CD4-positive, alpha-beta T cell (primary cell): ENCODE data around the gene APOC1. TPM values are rescaled to one million over a fixed set of nuclear protein-coding genes. Genes with fewer than 3 reads are reported as not detected.

ENCODE experiments used
- ATAC-seq: fragments of 200-7000 bp; cut with Tn5 transposase; one replicate; pipeline ENCODE4 v1.10.0; 2022; ENCODE audit warnings: mild to moderate bottlenecking; ENCODE audit not compliant: poor library complexity
- CTCF ChIA-PET: fragments of 350-600 bp; sonication (Branson Sonifier 250); formaldehyde crosslinking; loops from one replicate; lab custom pipeline; 2021; ENCODE audit warnings: antibody characterized with exemption, inconsistent platforms; lab: Charles Lee
- POLR2A ChIA-PET: fragments of 350-600 bp; sonication (Branson Sonifier 250); formaldehyde crosslinking; loops from one replicate; lab custom pipeline; 2021; ENCODE audit warnings: antibody characterized with exemption, inconsistent platforms; lab: Charles Lee
- DNase-seq, 14 experiments: peaks; one replicate each; pipeline ENCODE4 v3.0.0-alpha.2; 2013 to 2020; ENCODE audit warnings: mixed read lengths in 2 of 14
- H3K27ac ChIP-seq, 2 donors: one replicate each; pipeline versions ENCODE4 v1.5.1 to v1.7.0; 2013; ENCODE audit warnings: low read length in 2 of 2, low read depth in 1 of 2, mild to moderate bottlenecking in 1 of 2
- H3K27me3 ChIP-seq, 2 experiments: 1 replicate in 1 of 2; 2 replicates in 1 of 2; pipeline versions ENCODE4 v1.6.1 to v1.7.0; 2013; ENCODE audit warnings: low read length in 2 of 2, control low read depth in 1 of 2, mild to moderate bottlenecking in 1 of 2, moderate library complexity in 1 of 2; ENCODE audit not compliant: insufficient read depth in 2 of 2, control insufficient read depth in 1 of 2
- H3K36me3 ChIP-seq: one replicate; pipeline ENCODE4 v1.6.1; 2013; ENCODE audit warnings: low read length, control low read depth; ENCODE audit not compliant: insufficient read depth
- H3K4me1 ChIP-seq: one replicate; pipeline ENCODE4 v1.6.1; 2013; ENCODE audit warnings: low read length, control low read depth; ENCODE audit not compliant: insufficient read depth
- H3K4me3 ChIP-seq: one replicate; pipeline ENCODE4 v1.5.1; 2013; ENCODE audit warnings: mild to moderate bottlenecking, low read length, moderate library complexity
- H3K9me3 ChIP-seq, 2 experiments: 1 replicate in 1 of 2; 2 replicates in 1 of 2; pipeline versions ENCODE4 v1.6.1 to v1.7.0; 2013; ENCODE audit warnings: low read length in 2 of 2, mild to moderate bottlenecking in 2 of 2, control low read depth in 1 of 2, moderate library complexity in 1 of 2; ENCODE audit not compliant: control insufficient read depth in 1 of 2, insufficient read depth in 1 of 2
- H3K27ac Mint-ChIP-seq: one replicate; pipeline ENCODE4 v1.8.0; 2020; ENCODE audit warnings: mixed read lengths
- H3K27me3 Mint-ChIP-seq: one replicate; pipeline ENCODE4 v1.8.0; 2021; ENCODE audit warnings: mixed read lengths
- H3K36me3 Mint-ChIP-seq: one replicate; pipeline ENCODE4 v1.8.0; 2021; ENCODE audit warnings: low read depth, mixed read lengths
- H3K4me1 Mint-ChIP-seq: one replicate; pipeline ENCODE4 v1.8.0; 2021; ENCODE audit warnings: low read depth, mixed read lengths
- H3K4me3 Mint-ChIP-seq: one replicate; pipeline ENCODE4 v1.8.0; 2020; ENCODE audit warnings: mild to moderate bottlenecking, mixed read lengths
- H3K9me3 Mint-ChIP-seq: one replicate; pipeline ENCODE4 v1.8.0; 2020; ENCODE audit warnings: mixed read lengths
- CTCF ChIP-seq: fragments of 200-600 bp; IDR thresholded peaks from one replicate; pipeline ENCODE4 v1.8.0; 2022; ENCODE audit warnings: antibody characterized with exemption, mild to moderate bottlenecking
- intact Hi-C, 2 experiments: fragments of 100-400 bp; cut with DNase I in 1 of 2; cut with micrococcal nuclease in 1 of 2; formaldehyde crosslinking; loops; one replicate each; pipeline versions ENCODE4 v1.15.1 to v1.9.0; 2023 to 2025; cut with DNase I, micrococcal nuclease
- total RNA-seq, 174 experiments: library from RNA in 2 of 174; stranded (reverse) in 2 of 174; gene quantifications; one replicate each; pipeline ENCODE4 v1.2.3 and lab custom pipeline; 2021 to 2026

APOC1 gene
- total RNA-seq, 2 experiments from 2014 or later = not detected

- H3K9me3 Mint-ChIP-seq = no peaks in the 10 kb centered on the region
- Histone ChIP-seq H3K27me3 (no peaks in the 10 kb centered on the region), H3K4me1 (no peaks in the 10 kb centered on the region), H3K4me3 (no peak within 1 kb of the TSS), H3K9me3 (no peaks in the 10 kb centered on the region), H3K36me3 (no peaks in the 10 kb centered on the region), H3K27ac (no peak within 1 kb of the TSS)
- no peaks in the 10 kb centered on the region for H3K27me3 Mint-ChIP-seq
- CTCF ChIA-PET = no interaction called here
- DNase-seq = no peak
- POLR2A ChIA-PET = no interaction called here
- no peak within 1 kb of the TSS for H3K27ac Mint-ChIP-seq
- no peak for ATAC-seq
- no peak within 1 kb of the TSS for H3K4me3 Mint-ChIP-seq
- intact Hi-C loops = no loop called here
- TF ChIP-seq CTCF = no peak
- H3K36me3 Mint-ChIP-seq = no peaks in the 10 kb centered on the region
- H3K4me1 Mint-ChIP-seq = no peaks in the 10 kb centered on the region
Measured at GRCh38 chr19:44942067-44942571, 27.7 kb downstream of the APOC1 start, which contains the start of gene APOC4. Gene APOC4 (plus strand): TSS chr19:44942237. CDS start chr19:44942278, 41 bp downstream.

GRCh38 chr19:44943801-44944249, 29.4 kb downstream of the APOC1 start:
- Mint-ChIP-seq H3K4me1 (no peaks in the 10 kb centered on the region), H3K4me3 (no peak overlapping the region), H3K36me3 (no peaks in the 10 kb centered on the region), H3K27me3 (no peaks in the 10 kb centered on the region), H3K27ac (no peak overlapping the region), H3K9me3 (no peaks in the 10 kb centered on the region)
- H3K27ac ChIP-seq = no peak overlapping the region
- H3K4me3 ChIP-seq = no peak overlapping the region
- POLR2A ChIA-PET = no interaction called here
- DNase-seq = peak in 3 of 14 experiments; percentile 6 to 70 (median 43)
- no peaks in the 10 kb centered on the region for H3K36me3 ChIP-seq
- no peaks in the 10 kb centered on the region for H3K9me3 ChIP-seq
- CTCF ChIA-PET = no interaction called here
- intact Hi-C loops = no loop called here
- ATAC-seq = no peak
- TF ChIP-seq CTCF = no peak
- H3K4me1 ChIP-seq = no peaks in the 10 kb centered on the region
- no peaks in the 10 kb centered on the region for H3K27me3 ChIP-seq

GRCh38 chr19:44947041-44947581, 32.7 kb downstream of the APOC1 start:
- Histone ChIP-seq H3K27ac (no peak overlapping the region), H3K36me3 (peaks cover 4% of the 10 kb centered on the region), H3K4me1 (peaks cover 6% of the 10 kb centered on the region), H3K9me3 (no peaks in the 10 kb centered on the region), H3K27me3 (no peaks in the 10 kb centered on the region), H3K4me3 (no peak overlapping the region)
- Mint-ChIP-seq H3K9me3 (no peaks in the 10 kb centered on the region), H3K36me3 (peaks cover 5% of the 10 kb centered on the region), H3K4me1 (peaks cover 5% of the 10 kb centered on the region), H3K27me3 (no peaks in the 10 kb centered on the region), H3K27ac (no peak overlapping the region), H3K4me3 (no peak overlapping the region)
- intact Hi-C loops = no loop called here
- TF ChIP-seq CTCF = no peak
- ATAC-seq = no peak
- POLR2A ChIA-PET = no interaction called here
- DNase-seq = no peak
- CTCF ChIA-PET = no interaction called here
